ENCODE data around the gene MYO9B. TPM values are rescaled to one million over a fixed set of nuclear protein-coding genes. Genes with fewer than 3 reads are reported as not detected.
"Not testable (repeated sequence)": the region's sequence is repeated elsewhere in the genome, so short reads cannot be mapped to it uniquely, and the experiment has no call there.

MYO9B gene
- total RNA-seq, 1 donor from 2014 or later: 83.8 TPM

- Mint-ChIP-seq H3K4me1 (ENCODE audit: unreplicated experiment) (no peaks in the 10 kb centered on the region), H3K27me3 (no peaks in the 10 kb centered on the region), H3K4me3 (no peak overlapping the region), H3K36me3 (peaks cover 13% of the 10 kb centered on the region), H3K9me3 (no peaks in the 10 kb centered on the region), H3K27ac (no peak overlapping the region)
- no peak for DNase-seq (ENCODE audit: extremely low spot score, unreplicated experiment)
- TF ChIP-seq CTCF (conservative IDR thresholded peaks at IDR 0.05): no peak
These were observed 81.3 kb downstream of the MYO9B start for GRCh38 chr19:17156947-17157302.

DNA sequence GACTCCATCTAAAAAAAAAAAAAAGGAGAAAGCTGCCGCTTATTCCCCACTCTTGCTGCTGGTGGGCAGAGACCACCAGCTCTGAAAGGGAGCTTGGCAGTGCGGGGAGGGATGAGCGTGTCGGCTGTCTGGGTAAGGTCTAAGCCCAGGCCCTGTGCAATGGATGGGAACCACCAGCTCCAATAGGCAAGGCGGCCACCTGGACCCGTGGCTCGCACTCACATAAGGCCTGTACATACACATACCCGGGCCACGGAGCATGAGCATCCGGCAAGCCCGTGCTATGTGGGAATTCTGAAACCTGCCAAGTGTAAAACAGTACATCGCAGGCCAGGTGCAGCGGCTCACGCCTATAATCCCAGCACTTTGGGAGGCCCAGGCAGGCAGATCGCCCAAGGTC, 83.0 kb downstream of the MYO9B start:
- Mint-ChIP-seq H3K27me3 (no peaks in the 10 kb centered on the region), H3K4me3 (no peak overlapping the region), H3K9me3 (no peaks in the 10 kb centered on the region), H3K36me3 (peaks cover 21% of the 10 kb centered on the region), H3K27ac (no peak overlapping the region), H3K4me1 (ENCODE audit: unreplicated experiment) (no peaks in the 10 kb centered on the region)
- TF ChIP-seq CTCF (conservative IDR thresholded peaks at IDR 0.05): no peak
- no peak for DNase-seq (ENCODE audit: extremely low spot score, unreplicated experiment)

- DNase-seq (ENCODE audit: extremely low spot score, unreplicated experiment): no peak
- no peak overlapping the region for H3K4me3 Mint-ChIP-seq
- peaks cover 25% of the 10 kb centered on the region for H3K36me3 Mint-ChIP-seq
- no peak for TF ChIP-seq CTCF (conservative IDR thresholded peaks at IDR 0.05)
- no peaks in the 10 kb centered on the region for H3K9me3 Mint-ChIP-seq
- no peaks in the 10 kb centered on the region for H3K4me1 Mint-ChIP-seq (ENCODE audit: unreplicated experiment)
- H3K27me3 Mint-ChIP-seq: no peaks in the 10 kb centered on the region
- H3K27ac Mint-ChIP-seq: no peak overlapping the region
These were observed 84.2 kb downstream of the MYO9B start for GRCh38 chr19:17159466-17160393.

- no peak overlapping the region for H3K4me3 Mint-ChIP-seq
- peaks cover 26% of the 10 kb centered on the region for H3K36me3 Mint-ChIP-seq
- H3K9me3 Mint-ChIP-seq: no peaks in the 10 kb centered on the region
- no peak overlapping the region for H3K27ac Mint-ChIP-seq
- H3K27me3 Mint-ChIP-seq: no peaks in the 10 kb centered on the region
- no peak for TF ChIP-seq CTCF (conservative IDR thresholded peaks at IDR 0.05)
- no peak for DNase-seq (ENCODE audit: extremely low spot score, unreplicated experiment)
- H3K4me1 Mint-ChIP-seq (ENCODE audit: unreplicated experiment): no peaks in the 10 kb centered on the region
These were observed 85.3 kb downstream of the MYO9B start for GRCh38 chr19:17160908-17161307.

GRCh38 chr19:17162131-17162530, 86.6 kb downstream of the MYO9B start:
- H3K27ac Mint-ChIP-seq; H3K27me3 Mint-ChIP-seq; DNase-seq (ENCODE audit: extremely low spot score, unreplicated experiment); H3K4me3 Mint-ChIP-seq; H3K4me1 Mint-ChIP-seq (ENCODE audit: unreplicated experiment); H3K9me3 Mint-ChIP-seq: not testable (repeated sequence)
- peaks cover 30% of the 10 kb centered on the region for H3K36me3 Mint-ChIP-seq

- no peaks in the 10 kb centered on the region for H3K9me3 Mint-ChIP-seq
- peaks cover 31% of the 10 kb centered on the region for H3K36me3 Mint-ChIP-seq
- no peaks in the 10 kb centered on the region for H3K4me1 Mint-ChIP-seq (ENCODE audit: unreplicated experiment)
- H3K27me3 Mint-ChIP-seq: no peaks in the 10 kb centered on the region
- TF ChIP-seq CTCF (conservative IDR thresholded peaks at IDR 0.05): no peak
- H3K27ac Mint-ChIP-seq: no peak overlapping the region
- no peak for DNase-seq (ENCODE audit: extremely low spot score, unreplicated experiment)
- H3K4me3 Mint-ChIP-seq: no peak overlapping the region
These were observed 87.0 kb downstream of the MYO9B start for GRCh38 chr19:17162580-17162979.

All from type B pancreatic cell (in vitro differentiated cells).